ENCODE measurements around the gene FIBIN.

DNA sequence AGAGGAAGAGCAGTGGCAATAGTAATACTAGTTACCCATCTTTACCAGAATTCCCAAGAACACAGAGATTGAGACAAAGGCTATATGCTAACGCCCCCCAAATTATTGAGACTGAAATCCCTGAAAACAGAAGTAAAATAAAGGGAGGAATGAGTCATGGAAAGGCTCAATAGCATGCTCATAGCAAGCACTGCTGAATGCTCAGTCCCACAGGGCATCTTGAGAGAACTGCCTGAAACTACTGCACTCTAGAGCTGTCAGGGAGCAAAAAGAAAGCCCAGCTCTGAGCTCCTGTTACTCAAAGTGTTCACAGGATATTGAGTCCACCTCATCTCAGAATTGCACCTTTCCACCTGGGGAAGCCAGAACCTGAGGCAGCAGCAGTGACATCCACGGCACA lies 44.1 kb upstream of the FIBIN start:
- TF ChIP-seq, protein P1, sequence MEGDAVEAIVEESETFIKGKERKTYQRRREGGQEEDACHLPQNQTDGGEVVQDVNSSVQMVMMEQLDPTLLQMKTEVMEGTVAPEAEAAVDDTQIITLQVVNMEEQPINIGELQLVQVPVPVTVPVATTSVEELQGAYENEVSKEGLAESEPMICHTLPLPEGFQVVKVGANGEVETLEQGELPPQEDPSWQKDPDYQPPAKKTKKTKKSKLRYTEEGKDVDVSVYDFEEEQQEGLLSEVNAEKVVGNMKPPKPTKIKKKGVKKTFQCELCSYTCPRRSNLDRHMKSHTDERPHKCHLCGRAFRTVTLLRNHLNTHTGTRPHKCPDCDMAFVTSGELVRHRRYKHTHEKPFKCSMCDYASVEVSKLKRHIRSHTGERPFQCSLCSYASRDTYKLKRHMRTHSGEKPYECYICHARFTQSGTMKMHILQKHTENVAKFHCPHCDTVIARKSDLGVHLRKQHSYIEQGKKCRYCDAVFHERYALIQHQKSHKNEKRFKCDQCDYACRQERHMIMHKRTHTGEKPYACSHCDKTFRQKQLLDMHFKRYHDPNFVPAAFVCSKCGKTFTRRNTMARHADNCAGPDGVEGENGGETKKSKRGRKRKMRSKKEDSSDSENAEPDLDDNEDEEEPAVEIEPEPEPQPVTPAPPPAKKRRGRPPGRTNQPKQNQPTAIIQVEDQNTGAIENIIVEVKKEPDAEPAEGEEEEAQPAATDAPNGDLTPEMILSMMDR (IDR thresholded peaks at IDR 0.05; ENCODE audit: low read depth, low read length, poor library complexity, severe bottlenecking) = no peak
- no peak for TF ChIP-seq EZH2phosphoT487 (IDR thresholded peaks at IDR 0.05; ENCODE audit: borderline replicate concordance, low read length)

Measured in DOHH2 (cell line).